BJ (cell line): ENCODE measurements around the gene P2RX3. TPM values are rescaled to one million over a fixed set of nuclear protein-coding genes. Genes with fewer than 3 reads are reported as not detected.

ENCODE experiments used
- CTCF ChIA-PET: fragments of 350-600 bp; formaldehyde crosslinking; extraction: SDS; loops from one replicate; lab custom pipeline; 2021; ENCODE audit warnings: antibody characterized with exemption, inconsistent platforms; lab: Yijun Ruan, JAX
- POLR2A ChIA-PET: fragments of 300-600 bp; sonication (Branson Sonifier 250); formaldehyde crosslinking; extraction: SDS; loops from one replicate; lab custom pipeline; 2021; ENCODE audit warnings: antibody characterized with exemption; lab: Charles Lee
- DNase-seq: peaks from one replicate; pipeline ENCODE4 v3.0.0-alpha.2; 2011; ENCODE audit warnings: low read depth
- H3K27me3 ChIP-seq: 2 replicates; pipeline ENCODE4 v1.6.0; 2011; ENCODE audit warnings: low read length; ENCODE audit not compliant: control insufficient read depth, insufficient read depth
- H3K36me3 ChIP-seq: 2 replicates; pipeline ENCODE4 v1.5.1; 2011; ENCODE audit warnings: low read length; ENCODE audit not compliant: control insufficient read depth, insufficient read depth
- H3K4me3 ChIP-seq: 2 replicates; pipeline ENCODE4 v1.5.1; 2011; ENCODE audit warnings: low read depth, mild to moderate bottlenecking, control low read depth, low read length
- CTCF ChIP-seq: IDR thresholded peaks from 2 replicates; pipeline ENCODE4 v1.5.1; 2011; ENCODE audit warnings: low read depth, mild to moderate bottlenecking, control low read depth, inconsistent platforms, low read length, moderate library complexity; ENCODE audit not compliant: insufficient read depth
- polyA plus RNA-seq: library from polyadenylated mRNA; depleted of rRNA; stranded (reverse); fragments of >200 nt; gene quantifications from 2 replicates; pipeline ENCODE4 v1.2.3, GENCODE V29; 2011

Gene P2RX3
- polyA plus RNA-seq, 1 experiment, result not detected

GRCh38 chr11:57391539-57391938 lies 53.4 kb downstream of the P2RX3 start:
- Histone ChIP-seq H3K4me3 (no peak overlapping the region), H3K36me3 (no peaks in the 10 kb centered on the region), H3K27me3 (peaks cover 12% of the 10 kb centered on the region)
- no peak for DNase-seq
- no peak for TF ChIP-seq CTCF
- POLR2A ChIA-PET, result no interaction called here
- CTCF ChIA-PET, result interaction anchor here (1.0 kb wide), 1 partner anchor 41 kb away, joined by 3 read pairs; no protein-coding TSS in a partner anchor

GRCh38 chr11:57392066-57392762 lies 54.1 kb downstream of the P2RX3 start:
- no peak overlapping the region for H3K4me3 ChIP-seq
- CTCF ChIA-PET, result interaction anchor here (1.0 kb wide), 2 partner anchors 21 to 42 kb away, joined by 3 read pairs; no protein-coding TSS in a partner anchor
- TF ChIP-seq CTCF, result no peak
- peaks cover 12% of the 10 kb centered on the region for H3K27me3 ChIP-seq
- DNase-seq, result no peak
- H3K36me3 ChIP-seq, result no peaks in the 10 kb centered on the region
- POLR2A ChIA-PET, result no interaction called here

GRCh38 chr11:57392763-57393105 lies 54.6 kb downstream of the P2RX3 start:
- H3K36me3 ChIP-seq, result no peaks in the 10 kb centered on the region
- CTCF ChIA-PET, result interaction anchor here (1.0 kb wide), 1 partner anchor 20 kb away, joined by 3 read pairs; no protein-coding TSS in a partner anchor
- no peak overlapping the region for H3K4me3 ChIP-seq
- DNase-seq, result no peak
- H3K27me3 ChIP-seq, result peaks cover 14% of the 10 kb centered on the region
- POLR2A ChIA-PET, result no interaction called here
- TF ChIP-seq CTCF, result no peak

- CTCF ChIA-PET, result no interaction called here
- H3K27me3 ChIP-seq, result peaks cover 13% of the 10 kb centered on the region
- H3K4me3 ChIP-seq, result no peak overlapping the region
- DNase-seq, result no peak
- POLR2A ChIA-PET, result no interaction called here
- no peaks in the 10 kb centered on the region for H3K36me3 ChIP-seq
- no peak for TF ChIP-seq CTCF
Observed at GRCh38 chr11:57394203-57394965, 56.2 kb downstream of the P2RX3 start.

GRCh38 chr11:57395905-57396623 lies 57.9 kb downstream of the P2RX3 start:
- Histone ChIP-seq H3K36me3 (no peaks in the 10 kb centered on the region), H3K4me3 (no peak overlapping the region), H3K27me3 (peaks cover 5% of the 10 kb centered on the region)
- TF ChIP-seq CTCF, result no peak
- no peak for DNase-seq
- ChIA-PET CTCF (interaction anchor here (0.8 kb wide), 1 partner anchor 62 kb away, joined by 4 read pairs; no protein-coding TSS in a partner anchor), POLR2A (no interaction called here)
